HG03442 (cell line): Measurements from ENCODE around the gene PKD1.

Experiments
- ATAC-seq: cut with Tn5 transposase; IDR thresholded peaks from one replicate; pipeline ENCODE4 v1.9.1; 2021; ENCODE audit warnings: mild to moderate bottlenecking, moderate library complexity; ENCODE audit not compliant: unreplicated experiment

PKD1 gene

DNA sequence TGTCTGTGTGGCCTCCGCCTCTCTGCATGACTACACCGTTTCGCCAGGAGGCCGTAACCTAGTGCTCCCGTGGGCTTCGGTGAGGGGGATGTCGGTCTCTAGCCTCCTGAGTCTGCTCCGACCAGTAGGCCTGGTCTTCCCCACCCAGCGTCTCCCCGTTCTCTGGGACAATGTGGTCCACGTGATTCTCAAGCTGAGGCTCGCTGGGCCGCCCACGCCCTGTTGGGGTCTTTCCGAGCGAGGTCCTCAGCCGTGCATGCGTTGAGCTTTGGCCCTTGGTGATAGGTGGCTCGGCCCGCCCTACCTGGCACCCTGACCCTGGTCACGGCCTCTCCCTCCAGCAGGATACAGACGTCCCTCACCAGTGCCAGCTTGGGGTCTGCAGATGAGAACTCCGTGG lies 57.0 kb downstream of the PKD1 start:
- ATAC-seq: no peak

DNA sequence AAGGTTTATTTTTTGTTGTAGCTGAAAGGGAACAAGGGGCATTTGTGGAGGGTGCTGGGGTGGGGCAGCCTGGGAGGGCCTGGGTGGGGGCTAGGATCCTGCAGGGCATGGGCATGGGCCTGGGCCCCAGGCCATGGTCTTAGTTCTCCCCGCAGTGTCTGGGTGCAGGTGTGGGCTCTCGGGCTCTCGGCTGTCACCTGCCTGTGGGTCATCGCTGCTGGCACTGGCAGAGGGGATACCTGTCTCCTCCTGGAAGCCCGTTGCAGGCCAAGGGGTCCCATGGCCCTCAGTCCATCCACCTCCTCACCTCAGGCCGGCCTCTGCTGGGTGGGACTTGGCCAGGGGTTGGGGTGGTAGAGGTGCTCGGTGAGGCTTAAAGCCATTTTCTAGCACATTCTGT lies 57.6 kb downstream of the PKD1 start:
- ATAC-seq: no peak

DNA sequence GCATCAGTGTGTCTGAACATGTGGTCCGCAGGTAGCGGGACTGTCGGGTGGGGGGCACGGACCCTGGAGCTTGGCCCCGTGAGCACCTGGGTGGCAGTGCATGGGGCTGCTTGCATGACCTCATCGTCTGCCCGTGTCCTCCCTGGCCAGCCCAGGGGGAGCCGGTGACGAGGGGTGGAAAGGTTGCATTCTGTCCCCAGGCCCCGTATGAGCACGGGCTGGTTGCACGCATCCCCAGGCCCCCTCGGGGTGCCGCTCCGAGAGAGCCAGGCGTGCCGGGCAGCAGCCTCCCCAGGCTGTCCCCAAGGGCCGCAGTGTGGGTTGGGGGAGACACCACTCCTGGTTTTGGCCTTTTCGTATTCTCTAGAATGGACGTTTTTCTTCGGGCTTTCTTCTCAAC lies 58.0 kb downstream of the PKD1 start:
- no peak for ATAC-seq

GRCh38 chr16:2077016-2077415 lies 58.7 kb downstream of the PKD1 start:
- no peak for ATAC-seq

- no peak for ATAC-seq
Observed at GRCh38 chr16:2076072-2076865, 59.4 kb downstream of the PKD1 start.

DNA sequence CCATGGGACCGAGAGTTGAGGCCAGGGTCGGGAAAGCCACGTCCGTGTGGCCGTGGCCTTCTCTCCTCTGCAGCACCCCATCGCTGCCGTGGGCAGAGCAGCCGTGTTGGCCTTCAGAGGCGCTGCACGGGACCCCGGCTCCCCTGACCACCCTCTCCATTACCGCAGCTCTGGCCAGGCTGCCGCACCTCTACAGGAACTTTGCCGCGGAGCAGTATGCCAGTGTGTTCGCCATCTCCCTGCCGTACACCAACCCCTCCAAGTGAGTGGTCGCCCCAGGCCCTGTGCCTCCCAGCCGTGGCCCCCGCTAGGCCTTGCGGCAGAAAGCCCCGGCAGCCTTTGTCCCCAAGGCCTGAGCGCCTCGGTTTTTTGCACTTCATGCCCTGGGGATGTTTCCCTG lies 60.1 kb downstream of the PKD1 start:
- no peak for ATAC-seq

GRCh38 chr16:2074071-2074470 lies 61.6 kb downstream of the PKD1 start:
- ATAC-seq: no peak

DNA sequence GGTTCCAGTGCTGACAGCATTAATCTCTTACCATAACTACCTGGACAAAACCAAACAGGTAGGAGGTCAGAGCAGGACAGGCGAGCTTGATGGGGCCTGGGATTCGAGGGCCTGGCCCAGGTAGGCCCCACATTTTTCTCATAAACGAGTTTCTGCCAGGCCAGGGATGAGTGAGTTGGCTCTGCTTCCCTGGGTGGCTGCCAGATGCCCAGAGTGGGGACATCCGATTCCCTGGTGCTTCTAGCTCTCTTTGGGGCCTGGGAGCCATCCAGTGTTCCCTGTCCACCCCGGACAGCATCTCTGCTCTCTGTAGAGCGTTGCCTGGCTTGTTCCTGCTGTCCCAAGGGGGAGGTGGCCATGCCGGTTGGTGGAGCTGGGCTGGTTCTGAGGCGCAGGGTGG lies 62.8 kb downstream of the PKD1 start:
- no peak for ATAC-seq

DNA sequence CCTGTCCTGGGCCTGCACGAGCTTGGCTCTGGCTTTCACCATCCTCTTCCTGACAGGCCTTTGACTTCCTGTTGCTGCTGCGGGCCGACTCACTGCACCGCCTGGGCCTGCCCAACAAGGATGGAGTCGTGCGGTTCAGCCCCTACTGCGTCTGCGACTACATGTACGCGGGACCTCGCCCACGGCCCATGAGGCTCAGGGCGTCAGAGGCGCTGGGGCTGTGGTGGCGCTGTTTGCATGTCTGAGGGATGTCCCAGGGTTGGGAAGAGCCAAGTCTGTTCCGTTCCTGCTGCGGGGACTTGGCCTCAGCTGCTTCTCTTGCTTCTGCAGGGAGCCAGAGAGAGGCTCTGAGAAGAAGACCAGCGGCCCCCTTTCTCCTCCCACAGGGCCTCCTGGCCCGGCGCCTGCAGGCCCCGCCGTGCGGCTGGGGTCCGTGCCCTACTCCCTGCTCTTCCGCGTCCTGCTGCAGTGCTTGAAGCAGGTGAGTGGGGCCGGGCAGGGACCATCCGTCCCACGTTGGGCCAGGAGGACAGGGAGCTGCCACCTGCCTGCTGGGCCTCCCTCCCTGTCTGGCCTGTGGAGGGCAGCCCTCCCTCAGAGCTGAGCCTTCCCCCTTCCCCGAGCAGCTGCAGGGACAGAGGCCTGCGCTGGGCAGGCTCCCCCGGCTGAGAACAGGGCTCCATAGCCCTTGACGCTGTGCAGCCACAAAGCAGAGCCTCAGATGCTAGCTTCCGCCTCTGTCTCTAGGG lies 64.1 kb downstream of the PKD1 start:
- no peak for ATAC-seq

- ATAC-seq: no peak
Observed at GRCh38 chr16:2070576-2071453, 64.9 kb downstream of the PKD1 start.

DNA sequence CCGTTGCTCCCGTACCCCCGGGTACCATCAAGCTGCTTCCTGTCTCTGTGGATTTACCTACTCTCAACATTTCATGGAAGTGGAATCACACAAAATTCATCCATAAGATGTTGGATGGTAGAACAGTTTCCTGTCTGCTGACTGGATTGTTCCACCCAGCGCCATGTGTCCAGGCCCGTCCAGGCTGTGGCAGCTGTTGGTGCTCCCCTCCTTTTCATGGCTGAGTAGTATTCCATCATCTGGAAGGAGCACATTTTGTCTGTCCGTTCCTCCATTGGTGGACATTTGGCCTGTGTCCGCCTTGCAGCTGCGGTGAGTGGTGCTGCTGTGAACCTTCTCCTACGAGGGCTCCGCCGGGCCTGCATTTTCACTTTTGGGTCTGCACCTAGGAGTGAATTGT lies 69.6 kb downstream of the PKD1 start:
- no peak for ATAC-seq

DNA sequence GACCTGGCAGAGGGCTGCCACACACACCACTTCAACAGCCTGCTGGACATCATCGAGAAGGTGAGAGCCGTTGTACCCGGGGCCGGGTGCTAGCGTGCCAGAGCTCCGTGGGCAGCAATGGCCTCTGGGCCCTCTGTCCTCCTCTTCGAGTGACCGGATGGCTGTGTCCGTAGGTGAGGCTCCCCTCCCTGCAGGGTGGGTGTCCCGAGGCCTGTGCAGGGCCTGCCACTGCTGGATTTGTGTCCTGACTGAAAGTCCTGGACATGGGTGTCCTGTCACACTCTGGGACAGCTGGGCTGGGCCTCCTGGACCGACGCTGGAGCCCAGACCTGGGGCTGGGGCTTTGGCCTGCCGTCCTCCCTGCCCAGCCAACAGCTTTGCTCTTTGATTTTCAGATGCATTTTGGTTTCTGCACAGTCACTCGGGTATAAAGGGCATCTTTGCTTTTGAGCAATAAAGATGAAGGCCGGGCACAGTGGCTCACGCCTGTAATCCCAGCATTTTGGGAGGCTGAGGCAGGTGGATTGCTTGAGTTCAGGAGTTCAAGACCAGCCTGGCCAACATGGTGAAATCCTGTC lies 71.2 kb downstream of the PKD1 start:
- no peak for ATAC-seq

- ATAC-seq: no peak
Observed at GRCh38 chr16:2063861-2064260, 71.8 kb downstream of the PKD1 start.

DNA sequence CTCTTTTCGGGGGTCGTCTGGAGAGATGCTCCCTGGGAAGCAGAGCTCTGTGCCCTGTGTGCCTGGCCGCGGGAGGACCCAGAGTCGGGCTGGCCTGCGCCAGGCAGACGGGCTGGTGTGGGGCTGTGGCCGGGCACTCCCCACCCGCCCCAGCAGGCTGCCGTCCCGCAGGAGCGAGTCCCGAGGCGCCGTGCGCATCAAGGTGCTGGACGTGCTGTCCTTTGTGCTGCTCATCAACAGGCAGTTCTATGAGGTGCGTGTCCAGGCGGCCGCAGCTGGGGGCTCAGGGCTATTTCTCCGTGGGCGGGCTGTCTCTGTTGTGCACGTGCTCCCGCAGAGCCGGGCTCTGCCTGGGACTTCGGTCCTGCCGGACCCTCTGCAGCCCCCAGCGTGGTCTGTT lies 72.9 kb downstream of the PKD1 start:
- ATAC-seq: no peak

GRCh38 chr16:2061526-2061925 lies 74.2 kb downstream of the PKD1 start:
- no peak for ATAC-seq

DNA sequence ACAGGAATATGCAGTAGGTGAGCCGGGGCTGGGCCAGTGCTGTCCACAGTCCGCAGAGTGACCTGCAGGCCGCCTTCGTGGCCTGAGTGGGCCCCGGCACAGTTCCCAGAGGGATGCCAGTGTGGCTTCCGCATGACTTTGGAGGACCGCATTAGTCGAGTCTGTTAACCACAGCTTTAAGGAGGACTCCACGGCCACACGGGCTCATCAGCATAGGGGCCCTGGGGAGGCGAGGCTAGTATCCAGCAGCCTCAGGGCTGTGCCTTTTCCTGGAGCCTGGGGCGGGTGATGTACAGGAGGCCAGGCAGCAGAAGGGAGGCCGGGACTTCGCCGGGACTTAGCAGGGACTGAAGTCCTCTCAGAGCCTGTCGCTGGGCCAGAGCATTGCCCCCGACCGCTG lies 74.7 kb downstream of the PKD1 start:
- no peak for ATAC-seq

- ATAC-seq: no peak
Observed at GRCh38 chr16:2060346-2060745, 75.4 kb downstream of the PKD1 start.

DNA sequence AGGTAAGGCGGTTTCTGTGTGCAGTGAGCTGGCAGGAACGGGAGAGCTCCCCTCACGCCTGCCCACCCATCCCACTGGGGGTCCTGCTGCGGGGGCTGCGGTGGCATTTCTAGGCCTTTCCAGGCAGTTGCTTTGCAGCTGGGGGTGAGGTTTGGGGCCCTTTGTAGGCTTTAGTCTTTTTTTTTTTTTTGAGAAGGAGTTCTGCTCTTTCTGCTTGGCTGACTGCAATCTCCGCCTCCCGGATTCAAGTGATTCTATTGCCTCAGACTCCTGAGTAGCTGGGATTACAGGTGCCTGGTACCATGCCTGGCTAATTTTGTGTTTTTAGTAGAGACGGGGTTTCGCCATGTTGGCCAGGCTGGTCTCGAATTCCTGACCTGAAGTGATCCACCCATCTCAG lies 76.8 kb downstream of the PKD1 start:
- no peak for ATAC-seq

DNA sequence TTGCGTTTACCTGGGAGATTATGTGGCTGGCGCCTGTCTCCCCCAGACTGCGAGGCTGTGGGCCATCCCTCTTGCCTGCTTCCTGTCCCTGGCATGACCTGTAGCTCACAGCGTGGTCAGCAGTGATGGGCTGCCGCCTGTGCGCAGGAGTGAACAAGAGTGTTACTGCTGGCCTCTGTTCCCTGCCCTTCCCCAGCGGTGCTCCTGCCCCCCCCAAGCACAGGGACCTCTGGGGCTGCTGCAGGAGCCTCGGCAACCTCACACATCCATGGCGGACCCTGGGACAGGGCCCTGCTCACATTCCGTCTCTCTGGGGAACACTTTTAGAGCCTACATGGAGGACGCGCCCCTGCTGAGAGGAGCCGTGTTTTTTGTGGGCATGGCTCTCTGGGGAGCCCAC lies 77.3 kb downstream of the PKD1 start:
- ATAC-seq: no peak

DNA sequence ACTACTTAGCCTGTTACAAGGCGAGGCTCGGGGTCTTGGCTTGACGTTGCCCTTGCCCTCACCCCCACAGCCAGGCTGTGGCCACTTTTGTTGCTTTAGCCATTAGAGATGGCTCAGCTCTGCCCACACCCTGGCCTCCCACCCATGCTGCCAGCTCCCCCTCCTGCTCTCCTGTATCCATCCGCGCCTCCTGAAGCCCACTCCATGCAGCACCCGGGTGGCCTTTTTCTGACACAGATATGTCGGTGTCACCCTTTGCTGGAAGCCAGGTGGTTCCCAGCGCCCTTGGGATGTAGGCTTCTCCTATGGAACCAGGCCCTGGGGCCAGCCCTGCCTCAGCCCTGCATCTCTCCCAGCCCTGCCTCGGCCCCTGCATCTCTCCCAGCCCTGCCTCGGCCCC lies 78.3 kb downstream of the PKD1 start:
- no peak for ATAC-seq
